PC-3 (cell line): ENCODE data around the gene PGS1.
"Not testable (repeated sequence)": the region's sequence is repeated elsewhere in the genome, so short reads cannot be mapped to it uniquely, and the experiment has no call there.

Source experiments
- CTCF ChIP-seq: fragments of 300-600 bp; sonication (generic); conservative IDR thresholded peaks from 2 replicates; pipeline ENCODE4 v1.5.1; 2017; ENCODE audit warnings: antibody characterized with exemption, low read depth, mild to moderate bottlenecking, low read length
- EZH2 ChIP-seq: fragments of 300-600 bp; sonication (generic); IDR thresholded peaks from one replicate; pipeline ENCODE4 v1.6.1; 2017; ENCODE audit warnings: antibody characterized with exemption, mild to moderate bottlenecking, low read length; ENCODE audit not compliant: unreplicated experiment
- EZH2phosphoT487 ChIP-seq: fragments of 300-600 bp; sonication (generic); IDR thresholded peaks from 2 replicates; pipeline ENCODE4 v1.6.1; 2018; ENCODE audit warnings: mild to moderate bottlenecking, antibody characterized with exemption, low read length, borderline replicate concordance

- not testable (repeated sequence) for TF ChIP-seq CTCF, EZH2, EZH2phosphoT487
These were observed 87.8 kb downstream of the PGS1 start for GRCh38 chr17:78466109-78466785.
